Sigmoid colon (tissue), 7 donors: ENCODE measurements around the gene PPFIBP2. TPM values are rescaled to one million over a fixed set of nuclear protein-coding genes. Genes with fewer than 3 reads are reported as not detected.

ENCODE experiments used
- DNase-seq: peaks from one replicate; pipeline ENCODE4 v3.0.0-alpha.2; 2019
- H3K27ac ChIP-seq, 4 donors: fragments of 200-600 bp; sonication (generic); one replicate each; pipeline ENCODE4 v1.5.1; 2016 to 2019; ENCODE audit warnings: mild to moderate bottlenecking in 1 of 4
- H3K27me3 ChIP-seq, 3 donors: fragments of 200-600 bp; sonication (generic); one replicate each; pipeline ENCODE4 v1.5.1; 2019; ENCODE audit warnings: mild to moderate bottlenecking in 1 of 3
- H3K36me3 ChIP-seq, 4 donors: fragments of 200-600 bp; sonication (generic); one replicate each; pipeline ENCODE4 v1.5.1; 2016 to 2019
- H3K4me1 ChIP-seq, 4 donors: fragments of 200-600 bp; sonication (generic); one replicate each; pipeline ENCODE4 v1.5.1; 2017 to 2019
- H3K4me3 ChIP-seq, 4 donors: fragments of 200-600 bp; sonication (generic); one replicate each; pipeline ENCODE4 v1.5.1; 2017 to 2019; ENCODE audit warnings: mild to moderate bottlenecking in 2 of 4, moderate library complexity in 1 of 4
- H3K9me3 ChIP-seq, 4 donors: fragments of 200-600 bp in 3 of 4; sonication (generic) in 3 of 4; one replicate each; pipeline versions ENCODE4 v1.5.1 to v1.6.1; 2013 to 2019
- POLR2AphosphoS5 ChIP-seq, 4 donors: sonication (generic); formaldehyde crosslinking; IDR thresholded peaks; one replicate each; pipeline ENCODE4 v1.6.1; 2017; ENCODE audit warnings: antibody characterized with exemption in 4 of 4
- WGBS, 2 donors: extraction: QIAGEN DNeasy Blood & Tissue Kit; methylation state at CpG; one replicate each; pipeline ENCODE4 v1.1.7; 2013; 5-methylcytosine and 5-hydroxymethylcytosine counted together
- intact Hi-C: fragments of 100-400 bp; cut with DNase I; formaldehyde crosslinking; loops from one replicate; pipeline ENCODE4 v1.15.1; 2023
- polyA plus RNA-seq, 3 donors: library from polyadenylated mRNA; stranded (reverse); fragments of 200-250 nt; gene quantifications; one replicate each; pipeline ENCODE4 v1.2.3, GENCODE V29; 2013
- total RNA-seq, 4 donors: library from RNA; depleted of rRNA; stranded (reverse); fragments of >200 nt; gene quantifications; one replicate each; pipeline ENCODE4 v1.1.0, GENCODE V29; 2016
- TF ChIP-seq, protein P1 (sequence below), 4 experiments: fragments of 450-650 bp in 3 of 4; fragments of 200-600 bp in 1 of 4; IDR thresholded peaks; one replicate each; pipeline ENCODE4 v1.5.1; 2016 to 2019; ENCODE audit warnings: antibody characterized with exemption in 4 of 4, mild to moderate bottlenecking in 3 of 4, moderate library complexity in 2 of 4
- donor health status: healthy with polysubstance abuse.
- donor health status: Bipolar disorder and iron deficiency.
- donor health status: healthy.

The PPFIBP2 gene
- total and polyA plus RNA-seq, 7 donors: 4.1 to 33.5 (median 11.6) TPM

DNA sequence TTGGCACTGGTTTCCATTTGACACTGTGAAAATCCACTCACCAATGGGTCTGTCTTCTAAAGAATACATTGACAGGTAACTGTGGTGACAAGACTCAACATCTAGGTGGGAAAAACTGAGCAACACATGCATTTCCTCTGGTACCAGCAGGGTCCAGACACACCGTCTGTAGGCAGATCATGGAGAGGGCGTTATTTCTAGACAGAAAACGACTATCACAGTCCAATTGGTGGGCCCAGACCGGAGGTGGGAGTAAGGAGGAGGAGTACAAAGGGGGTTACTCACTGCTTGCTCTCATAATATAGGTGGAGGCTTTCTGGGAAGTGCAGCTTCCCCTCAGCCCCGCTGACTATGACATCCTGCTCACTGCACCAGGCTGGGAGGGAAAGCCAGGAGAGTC lies 182.6 kb downstream of the PPFIBP2 start:
- Histone ChIP-seq H3K27ac (no peak overlapping the region), H3K27me3 (peaks cover 0 to 12% (median 5%) of the 10 kb centered on the region in 3 donors), H3K4me1 (no peaks in the 10 kb centered on the region), H3K9me3 (no peaks in the 10 kb centered on the region), H3K4me3 (no peak overlapping the region), H3K36me3 (no peaks in the 10 kb centered on the region)
- no peak for DNase-seq
- intact Hi-C loops: loop anchor here (10.0 kb wide), 1 partner anchor 602 kb away; no protein-coding TSS in a partner anchor
- no peak for TF ChIP-seq POLR2AphosphoS5 (IDR thresholded peaks at IDR 0.05)
- TF ChIP-seq, protein P1, sequence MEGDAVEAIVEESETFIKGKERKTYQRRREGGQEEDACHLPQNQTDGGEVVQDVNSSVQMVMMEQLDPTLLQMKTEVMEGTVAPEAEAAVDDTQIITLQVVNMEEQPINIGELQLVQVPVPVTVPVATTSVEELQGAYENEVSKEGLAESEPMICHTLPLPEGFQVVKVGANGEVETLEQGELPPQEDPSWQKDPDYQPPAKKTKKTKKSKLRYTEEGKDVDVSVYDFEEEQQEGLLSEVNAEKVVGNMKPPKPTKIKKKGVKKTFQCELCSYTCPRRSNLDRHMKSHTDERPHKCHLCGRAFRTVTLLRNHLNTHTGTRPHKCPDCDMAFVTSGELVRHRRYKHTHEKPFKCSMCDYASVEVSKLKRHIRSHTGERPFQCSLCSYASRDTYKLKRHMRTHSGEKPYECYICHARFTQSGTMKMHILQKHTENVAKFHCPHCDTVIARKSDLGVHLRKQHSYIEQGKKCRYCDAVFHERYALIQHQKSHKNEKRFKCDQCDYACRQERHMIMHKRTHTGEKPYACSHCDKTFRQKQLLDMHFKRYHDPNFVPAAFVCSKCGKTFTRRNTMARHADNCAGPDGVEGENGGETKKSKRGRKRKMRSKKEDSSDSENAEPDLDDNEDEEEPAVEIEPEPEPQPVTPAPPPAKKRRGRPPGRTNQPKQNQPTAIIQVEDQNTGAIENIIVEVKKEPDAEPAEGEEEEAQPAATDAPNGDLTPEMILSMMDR (IDR thresholded peaks at IDR 0.05): no peak
- 74 to 83% methylated on average over 5 of the region's 5 CpGs for WGBS, 2 donors

Other genes with a start within 250 kb of the PPFIBP2 start
- gene OLFML1, start 28.5 kb upstream of the PPFIBP2 start, total RNA-seq: 10 to 100 TPM in 2 of 4 donors, 1 to 10 TPM in 2; 2.2 to 14.7 (median 8.7) TPM
- 1 to 10 TPM in 2 of 3 donors, not detected in 1; 1.8 to 2.7 TPM for gene OLFML1, start 28.5 kb upstream of the PPFIBP2 start, polyA plus RNA-seq
- 1 to 10 TPM; 1.4 to 4.6 (median 3.1) TPM for gene CYB5R2, start 159.5 kb downstream of the PPFIBP2 start, total RNA-seq
- gene CYB5R2, start 159.5 kb downstream of the PPFIBP2 start, polyA plus RNA-seq: 1 to 10 TPM; 3.0 to 7.8 (median 6.7) TPM
- not detected for gene OVCH2, start 192.5 kb downstream of the PPFIBP2 start, total RNA-seq
- not detected for gene OVCH2, start 192.5 kb downstream of the PPFIBP2 start, polyA plus RNA-seq